Fibroblast of villous mesenchyme (primary cell): ENCODE results near the gene EPN3. TPM values are rescaled to one million over a fixed set of nuclear protein-coding genes. Genes with fewer than 3 reads are reported as not detected.

Source experiments
- DNase-seq: peaks from one replicate; pipeline ENCODE4 v3.0.0-alpha.2; 2010; ENCODE audit warnings: low read depth
- H3K4me3 ChIP-seq: 2 replicates; pipeline ENCODE4 v1.5.1; 2011; ENCODE audit warnings: low read depth, mild to moderate bottlenecking, low read length
- total RNA-seq: library from RNA; depleted of rRNA; stranded (reverse); fragments of >200 nt; gene quantifications from 2 replicates; pipeline ENCODE4 v1.2.3, GENCODE V29; 2012
- TF ChIP-seq, protein P1 (sequence below): IDR thresholded peaks from 2 replicates; pipeline ENCODE4 v1.5.1; 2012; ENCODE audit warnings: low read depth, mild to moderate bottlenecking, low read length; ENCODE audit not compliant: insufficient read depth

Gene EPN3
- total RNA-seq = under 0.01 TPM in 1 of 2 replicates, not detected in the other

DNA sequence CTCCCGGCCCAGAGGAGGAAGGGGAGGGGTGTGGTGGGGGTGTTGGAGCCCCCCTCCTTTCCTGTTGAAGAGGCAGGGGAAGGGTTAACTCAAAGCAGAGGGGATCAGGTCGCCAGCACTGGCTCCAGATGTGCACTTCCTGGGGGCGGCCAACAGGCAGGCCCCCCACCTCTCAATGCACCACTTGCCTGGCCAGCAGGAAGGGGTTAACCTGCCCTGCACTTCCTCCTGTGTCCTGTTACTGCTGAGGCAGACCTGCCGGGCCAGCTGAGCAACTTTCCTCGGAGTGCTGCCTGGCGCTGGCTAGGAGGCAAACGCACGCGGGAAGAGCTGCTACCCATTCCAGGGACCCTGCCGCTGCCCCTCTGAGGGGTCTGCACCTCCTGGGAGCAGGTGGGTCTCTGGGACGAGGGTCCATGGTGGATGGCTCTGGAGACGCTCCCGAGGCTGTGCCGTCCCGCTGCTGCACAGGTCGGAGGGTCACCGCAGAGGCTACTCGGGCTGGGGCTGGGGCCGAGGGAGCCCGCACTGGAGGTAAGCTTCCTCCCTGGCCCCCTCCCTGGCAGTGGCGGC, at the start of gene EPN3:
EPN3 (plus strand) TSS at position 284 of the 573 bp plus-strand sequence. CDS start 3,822 bp downstream, outside the sequence.
- H3K4me3 ChIP-seq = no peak within 1 kb of the TSS
- TF ChIP-seq, protein P1, sequence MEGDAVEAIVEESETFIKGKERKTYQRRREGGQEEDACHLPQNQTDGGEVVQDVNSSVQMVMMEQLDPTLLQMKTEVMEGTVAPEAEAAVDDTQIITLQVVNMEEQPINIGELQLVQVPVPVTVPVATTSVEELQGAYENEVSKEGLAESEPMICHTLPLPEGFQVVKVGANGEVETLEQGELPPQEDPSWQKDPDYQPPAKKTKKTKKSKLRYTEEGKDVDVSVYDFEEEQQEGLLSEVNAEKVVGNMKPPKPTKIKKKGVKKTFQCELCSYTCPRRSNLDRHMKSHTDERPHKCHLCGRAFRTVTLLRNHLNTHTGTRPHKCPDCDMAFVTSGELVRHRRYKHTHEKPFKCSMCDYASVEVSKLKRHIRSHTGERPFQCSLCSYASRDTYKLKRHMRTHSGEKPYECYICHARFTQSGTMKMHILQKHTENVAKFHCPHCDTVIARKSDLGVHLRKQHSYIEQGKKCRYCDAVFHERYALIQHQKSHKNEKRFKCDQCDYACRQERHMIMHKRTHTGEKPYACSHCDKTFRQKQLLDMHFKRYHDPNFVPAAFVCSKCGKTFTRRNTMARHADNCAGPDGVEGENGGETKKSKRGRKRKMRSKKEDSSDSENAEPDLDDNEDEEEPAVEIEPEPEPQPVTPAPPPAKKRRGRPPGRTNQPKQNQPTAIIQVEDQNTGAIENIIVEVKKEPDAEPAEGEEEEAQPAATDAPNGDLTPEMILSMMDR = no peak
- no peak for DNase-seq

DNA sequence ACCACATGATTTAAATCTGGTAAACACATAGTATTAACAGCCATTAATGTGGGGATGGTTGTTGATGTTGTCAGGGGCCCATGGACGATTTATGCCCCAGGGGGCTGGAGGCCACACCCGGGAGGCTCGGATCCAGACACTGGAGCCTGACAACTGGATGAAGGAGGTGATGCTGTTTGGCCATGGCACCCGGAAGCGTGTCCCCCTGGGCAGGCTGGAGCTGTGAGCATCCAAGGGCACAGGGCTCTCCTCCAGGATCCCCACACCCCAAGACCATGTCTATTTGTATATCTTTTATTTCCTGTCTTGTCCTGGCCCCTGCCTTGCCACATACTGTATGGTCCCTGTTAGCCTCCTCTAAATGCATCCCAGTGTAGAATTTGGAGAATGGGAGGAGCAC, 49.3 kb upstream of the EPN3 start:
- H3K4me3 ChIP-seq = no peak overlapping the region
- no peak for DNase-seq
- TF ChIP-seq, protein P1 = no peak

DNA sequence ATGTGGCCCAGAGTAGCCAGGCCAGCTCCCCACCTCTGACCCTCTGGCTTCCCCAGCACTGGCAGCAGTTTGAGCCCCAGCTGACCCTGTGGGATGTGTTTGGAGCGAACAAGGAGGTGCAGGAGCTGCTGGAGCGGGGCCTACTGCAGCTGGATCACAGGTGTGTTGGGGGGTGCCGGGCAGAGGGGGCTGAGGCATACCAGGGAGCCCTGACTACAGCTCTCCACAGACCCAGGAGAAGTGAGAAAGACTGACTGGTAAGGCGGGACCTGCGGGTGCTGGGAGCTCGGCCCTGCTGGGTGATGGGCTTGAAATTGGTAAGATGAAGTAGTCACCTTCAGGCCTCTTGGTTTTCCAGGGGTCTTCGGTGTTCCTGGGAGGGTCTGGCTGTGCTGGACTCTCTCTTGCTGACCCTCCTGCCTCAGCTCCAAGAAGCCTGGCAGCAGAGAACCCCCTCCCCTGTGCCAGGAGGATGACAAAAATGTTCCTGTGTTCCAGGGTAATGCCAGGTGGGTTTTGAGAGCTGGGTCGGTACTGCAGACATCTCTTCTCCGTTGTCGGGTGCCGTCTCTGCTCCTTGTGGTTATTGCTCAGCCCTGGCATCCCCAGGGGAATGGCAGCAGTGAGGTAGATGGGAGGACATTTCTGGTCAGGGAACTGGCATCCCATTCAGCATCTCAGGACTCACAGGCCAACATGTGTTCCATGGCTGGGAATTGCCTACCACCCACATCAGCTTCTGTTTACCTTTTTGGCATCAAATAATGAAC, 48.0 kb upstream of the EPN3 start:
- TF ChIP-seq, protein P1 = no peak
- DNase-seq = no peak
- no peak overlapping the region for H3K4me3 ChIP-seq

DNA sequence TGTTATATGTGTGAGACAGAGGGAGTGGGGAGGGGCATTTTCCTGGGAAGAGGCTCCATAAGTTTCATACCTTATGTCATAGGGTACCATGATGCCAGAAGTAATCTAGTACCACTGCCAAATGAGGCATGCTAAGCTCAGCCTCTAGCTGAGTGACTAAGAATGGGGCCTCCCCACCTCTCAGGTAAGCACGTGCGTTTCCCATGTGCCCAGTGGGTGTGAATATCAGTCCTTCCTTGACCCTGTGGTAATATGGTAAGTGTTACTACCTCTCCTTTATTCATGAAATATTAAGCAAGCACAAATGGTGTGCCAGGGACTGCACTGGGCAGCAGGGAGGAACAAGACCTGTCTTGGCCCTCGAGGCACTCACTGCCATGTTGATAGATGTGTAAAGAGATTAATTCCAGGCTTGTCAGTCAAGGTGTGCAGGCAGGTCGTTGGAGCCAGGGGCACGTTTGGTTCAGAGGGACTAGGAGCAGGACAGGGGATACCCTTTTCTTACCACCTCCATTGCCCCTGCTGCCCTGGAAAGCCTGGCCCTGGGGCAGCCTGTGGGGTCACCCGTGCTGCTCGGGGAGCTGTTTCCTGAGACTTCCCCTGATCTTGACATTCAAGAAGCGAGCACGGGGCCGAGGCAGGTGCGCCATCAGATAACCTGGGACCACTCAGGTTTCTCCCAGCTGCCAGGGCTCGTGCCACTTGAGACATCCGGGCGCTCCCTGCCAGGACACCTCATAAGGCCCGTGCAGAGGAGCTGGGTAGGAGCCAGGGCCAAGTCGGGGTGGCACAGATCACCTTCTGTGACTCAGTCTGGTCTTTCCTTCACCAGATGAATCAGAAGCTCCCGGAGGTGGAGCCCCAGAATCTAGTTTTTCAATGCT, 45.1 kb upstream of the EPN3 start:
- H3K4me3 ChIP-seq = no peak overlapping the region
- TF ChIP-seq, protein P1 = no peak
- DNase-seq = no peak

DNA sequence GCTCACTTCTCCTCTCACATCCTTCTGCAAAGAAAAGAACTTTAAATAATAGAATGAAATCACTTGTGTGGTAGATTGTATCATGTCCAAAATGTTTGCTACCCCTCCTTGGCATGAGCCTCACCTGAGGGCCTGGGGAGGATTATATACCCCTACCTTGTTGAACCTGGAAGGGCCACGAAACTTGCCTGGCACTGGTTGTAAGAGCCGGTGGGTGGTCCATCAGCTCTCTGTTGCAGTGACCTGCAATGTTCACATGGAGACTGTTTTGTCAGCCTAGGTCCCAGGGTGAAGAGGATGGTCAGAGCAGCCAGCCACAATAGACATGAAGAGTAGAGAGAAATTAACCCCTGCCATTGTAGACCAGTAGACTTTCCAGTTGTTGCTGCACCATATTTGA, 43.7 kb upstream of the EPN3 start:
- H3K4me3 ChIP-seq = no peak overlapping the region
- TF ChIP-seq, protein P1 = no peak
- DNase-seq = no peak

DNA sequence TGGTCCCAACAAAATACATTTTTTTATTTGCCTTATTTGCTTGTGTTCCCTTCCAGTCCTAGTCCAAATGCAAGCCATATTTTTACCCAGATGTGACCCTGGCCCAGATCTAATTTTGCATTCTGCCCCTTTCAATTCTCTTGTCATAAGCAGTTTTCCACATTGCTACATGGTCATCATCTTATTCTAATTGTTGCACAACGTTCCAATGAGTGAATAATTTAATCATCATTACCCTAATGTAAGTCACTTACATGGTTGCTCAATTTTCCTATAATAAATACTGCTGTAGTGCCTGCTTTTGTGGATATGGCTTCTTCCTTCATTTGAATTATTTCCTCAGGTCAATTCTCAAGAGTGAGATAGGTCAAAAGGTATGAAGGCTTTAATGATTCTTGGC, 41.0 kb upstream of the EPN3 start:
- DNase-seq = no peak
- H3K4me3 ChIP-seq = no peak overlapping the region
- TF ChIP-seq, protein P1 = no peak
